GM21529 (cell line): Measurements from ENCODE around the gene AMY2B.
"Not testable (repeated sequence)": the region's sequence is repeated elsewhere in the genome, so short reads cannot be mapped to it uniquely, and the experiment has no call there.

Experiments used
- ATAC-seq: cut with Tn5 transposase; IDR thresholded peaks from one replicate; pipeline ENCODE4 v1.9.1; 2021; ENCODE audit not compliant: unreplicated experiment

The AMY2B gene

GRCh38 chr1:103616994-103617477, 45.6 kb downstream of the AMY2B start, which contains the start of gene AMY2A:
Gene AMY2A, plus strand, starts transcription at chr1:103617427. Its CDS starts 14 bp downstream, at chr1:103617441.
- not testable (repeated sequence) for ATAC-seq

- not testable (repeated sequence) for ATAC-seq
Observed at GRCh38 chr1:103627436-103627835, 56.0 kb downstream of the AMY2B start.
